Neural cell (in vitro differentiated cells): ENCODE measurements around the gene GMEB2. TPM values are rescaled to one million over a fixed set of nuclear protein-coding genes. Genes with fewer than 3 reads are reported as not detected.
"Not testable (repeated sequence)": the region's sequence is repeated elsewhere in the genome, so short reads cannot be mapped to it uniquely, and the experiment has no call there.

Experiments used
- H2AFZ ChIP-seq: fragments of 200-600, 300-800 bp; sonication (generic), shearing (Covaris generic); 2 replicates; pipeline ENCODE4 v1.6.0; 2014; ENCODE audit warnings: low read depth, mild to moderate bottlenecking, antibody characterized with exemption, low read length, moderate library complexity
- H3F3A ChIP-seq: fragments of 200-600 bp; shearing (Covaris generic); 2 replicates; pipeline ENCODE4 v1.6.1; 2016; ENCODE audit warnings: mild to moderate bottlenecking, moderate library complexity, mixed read lengths, antibody characterized with exemption, low read length; ENCODE audit not compliant: insufficient read depth, poor library complexity, severe bottlenecking
- H3K27ac ChIP-seq: fragments of 200-600, 300-800 bp; sonication (generic), shearing (Covaris generic); 2 replicates; pipeline ENCODE4 v1.5.1; 2014; ENCODE audit warnings: mild to moderate bottlenecking, low read length, moderate library complexity
- H3K27me3 ChIP-seq: fragments of 300-800, 200-600 bp; sonication (generic), shearing (Covaris generic); 2 replicates; pipeline ENCODE4 v1.6.0; 2014; ENCODE audit warnings: mild to moderate bottlenecking, low read depth, low read length, moderate library complexity; ENCODE audit not compliant: insufficient read depth
- H3K36me3 ChIP-seq: fragments of 300-800, 200-600 bp; sonication (generic), shearing (Covaris generic); 2 replicates; pipeline ENCODE4 v1.5.1; 2014; ENCODE audit warnings: mild to moderate bottlenecking, antibody characterized with exemption, low read length, moderate library complexity; ENCODE audit not compliant: insufficient read depth
- H3K4me2 ChIP-seq: fragments of 300-800, 200-600 bp; sonication (generic), shearing (Covaris generic); 2 replicates; pipeline ENCODE4 v1.6.0; 2014; ENCODE audit warnings: mild to moderate bottlenecking, low read length
- H3K4me3 ChIP-seq: fragments of 300-800, 200-600 bp; sonication (generic), shearing (Covaris generic); 2 replicates; pipeline ENCODE4 v1.5.1; 2014; ENCODE audit warnings: mild to moderate bottlenecking, low read length, moderate library complexity
- H3K79me2 ChIP-seq: fragments of 200-600 bp; shearing (Covaris generic); replicated peaks from 2 replicates; pipeline ENCODE4 v1.6.0; 2014; ENCODE audit warnings: mild to moderate bottlenecking, low read length, moderate library complexity; ENCODE audit not compliant: insufficient read depth
- H3K9ac ChIP-seq: fragments of 300-800, 200-600 bp; sonication (generic), shearing (Covaris generic); 2 replicates; pipeline ENCODE4 v1.6.1; 2016; ENCODE audit warnings: mild to moderate bottlenecking, low read length, mixed read lengths
- H3K9me2 ChIP-seq: fragments of 200-600 bp; shearing (Covaris generic); 2 replicates; pipeline ENCODE4 v1.6.1; 2016; ENCODE audit warnings: mild to moderate bottlenecking, low read length, mixed read lengths; ENCODE audit not compliant: insufficient read depth
- H3K9me3 ChIP-seq: fragments of 200-600, 300-800 bp; sonication (generic), shearing (Covaris generic); 2 replicates; pipeline ENCODE4 v1.6.1; 2016; ENCODE audit warnings: mild to moderate bottlenecking, mixed run types, low read length, moderate library complexity, mixed read lengths
- H4K20me1 ChIP-seq: fragments of 200-600 bp; shearing (Covaris generic); 2 replicates; pipeline ENCODE4 v1.6.1; 2016; ENCODE audit warnings: mild to moderate bottlenecking, mixed run types; ENCODE audit not compliant: insufficient read depth
- EP300 ChIP-seq: fragments of 450-650 bp; conservative IDR thresholded peaks from 2 replicates; pipeline ENCODE4 v1.6.1; 2014; ENCODE audit warnings: antibody characterized with exemption, mild to moderate bottlenecking, moderate library complexity; ENCODE audit not compliant: poor library complexity, severe bottlenecking
- EZH2 ChIP-seq: fragments of 200-600, 300-800 bp; shearing (Covaris generic), sonication (generic); IDR thresholded peaks from 2 replicates; pipeline ENCODE4 v1.6.1; 2014; ENCODE audit warnings: antibody characterized with exemption, low read length, borderline replicate concordance, mild to moderate bottlenecking; ENCODE audit not compliant: insufficient read depth, poor library complexity, severe bottlenecking
- MXI1 ChIP-seq: fragments of 450-650 bp; conservative IDR thresholded peaks from 2 replicates; pipeline ENCODE4 v1.6.1; 2014; ENCODE audit warnings: antibody characterized with exemption, mild to moderate bottlenecking; ENCODE audit not compliant: poor library complexity, severe bottlenecking
- POLR2AphosphoS5 ChIP-seq: IDR thresholded peaks from 2 replicates; pipeline ENCODE4 v1.6.1; 2012
- RAD21 ChIP-seq: fragments of 450-650 bp; conservative IDR thresholded peaks from 2 replicates; pipeline ENCODE4 v1.6.1; 2014; ENCODE audit warnings: antibody characterized with exemption, mild to moderate bottlenecking, moderate library complexity
- SMC3 ChIP-seq: fragments of 450-650 bp; conservative IDR thresholded peaks from 2 replicates; pipeline ENCODE4 v1.6.1; 2014; ENCODE audit warnings: antibody characterized with exemption, mild to moderate bottlenecking, moderate library complexity; ENCODE audit not compliant: poor library complexity
- TAF1 ChIP-seq: IDR thresholded peaks from 2 replicates; pipeline ENCODE4 v1.6.1; 2012; ENCODE audit warnings: low read depth
- polyA plus RNA-seq: library from polyadenylated mRNA; depleted of rRNA; stranded (reverse); fragments of >200 nt; gene quantifications from 2 replicates; pipeline ENCODE4 v1.2.3, GENCODE V29; 2014
- TF ChIP-seq, protein P1 (sequence below): fragments of 450-650 bp; IDR thresholded peaks from 2 replicates; pipeline ENCODE4 v1.5.1; 2014; ENCODE audit warnings: antibody characterized with exemption, mild to moderate bottlenecking, moderate library complexity; ENCODE audit not compliant: poor library complexity, severe bottlenecking
- TF ChIP-seq, protein P2 (sequence below): IDR thresholded peaks from 2 replicates; pipeline ENCODE4 v1.6.1; 2012; ENCODE audit warnings: borderline replicate concordance

The GMEB2 gene
- polyA plus RNA-seq, 1 donor from 2014 or later, result 13.7 TPM

DNA sequence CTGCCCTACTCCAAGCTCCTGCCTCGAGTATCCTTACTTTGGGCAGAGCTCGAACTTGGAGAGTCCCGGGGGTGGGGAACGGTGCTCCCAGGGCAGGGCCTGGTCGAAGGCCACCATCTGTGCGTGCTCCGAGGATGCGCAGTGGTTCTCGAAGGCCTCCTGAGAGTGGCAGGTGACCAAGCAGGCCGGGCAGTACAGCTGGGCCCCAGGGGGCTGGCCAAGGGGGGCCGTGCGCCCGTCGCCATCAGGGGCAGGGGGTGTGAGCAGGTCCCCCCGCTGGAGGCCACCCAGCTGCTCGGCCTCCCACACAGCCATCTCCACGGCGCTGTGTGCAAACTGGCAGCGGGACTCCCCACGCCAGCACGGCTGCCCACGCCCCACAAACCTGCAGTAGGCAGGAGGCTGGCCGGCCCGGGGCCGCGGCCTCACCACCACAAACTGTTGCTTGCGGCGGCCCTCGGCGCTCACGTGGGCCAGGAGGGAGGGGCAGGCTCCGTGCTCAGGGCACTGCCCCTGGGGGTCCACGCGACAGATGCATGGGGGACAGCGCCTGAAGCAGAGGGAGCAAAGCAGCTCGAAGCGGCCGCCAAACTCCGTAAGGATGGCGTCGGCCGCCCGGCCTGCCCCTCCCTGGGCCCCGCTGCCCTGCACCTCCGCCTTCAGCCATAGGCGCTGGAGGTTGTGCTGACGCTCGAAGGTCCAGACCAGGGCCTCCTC lies 54.7 kb downstream of the GMEB2 start:
- H3K4me3 ChIP-seq, result no peak overlapping the region
- H2AFZ ChIP-seq, result no peak overlapping the region
- no peak overlapping the region for H3K4me2 ChIP-seq
- no peaks in the 10 kb centered on the region for H3K36me3 ChIP-seq
- H3K79me2 ChIP-seq, result no peaks in the 10 kb centered on the region
- H4K20me1 ChIP-seq, result no peaks in the 10 kb centered on the region
- no peak overlapping the region for H3K27ac ChIP-seq
- no peaks in the 10 kb centered on the region for H3K9me2 ChIP-seq
- no peaks in the 10 kb centered on the region for H3K27me3 ChIP-seq
- H3K9me3 ChIP-seq, result no peaks in the 10 kb centered on the region
- TF ChIP-seq TAF1 (no peak), SMC3 (no peak), EZH2 (no peak), RAD21 (no peak), POLR2AphosphoS5 (no peak), EP300 (no peak), MXI1 (no peak)
- TF ChIP-seq, protein P1, sequence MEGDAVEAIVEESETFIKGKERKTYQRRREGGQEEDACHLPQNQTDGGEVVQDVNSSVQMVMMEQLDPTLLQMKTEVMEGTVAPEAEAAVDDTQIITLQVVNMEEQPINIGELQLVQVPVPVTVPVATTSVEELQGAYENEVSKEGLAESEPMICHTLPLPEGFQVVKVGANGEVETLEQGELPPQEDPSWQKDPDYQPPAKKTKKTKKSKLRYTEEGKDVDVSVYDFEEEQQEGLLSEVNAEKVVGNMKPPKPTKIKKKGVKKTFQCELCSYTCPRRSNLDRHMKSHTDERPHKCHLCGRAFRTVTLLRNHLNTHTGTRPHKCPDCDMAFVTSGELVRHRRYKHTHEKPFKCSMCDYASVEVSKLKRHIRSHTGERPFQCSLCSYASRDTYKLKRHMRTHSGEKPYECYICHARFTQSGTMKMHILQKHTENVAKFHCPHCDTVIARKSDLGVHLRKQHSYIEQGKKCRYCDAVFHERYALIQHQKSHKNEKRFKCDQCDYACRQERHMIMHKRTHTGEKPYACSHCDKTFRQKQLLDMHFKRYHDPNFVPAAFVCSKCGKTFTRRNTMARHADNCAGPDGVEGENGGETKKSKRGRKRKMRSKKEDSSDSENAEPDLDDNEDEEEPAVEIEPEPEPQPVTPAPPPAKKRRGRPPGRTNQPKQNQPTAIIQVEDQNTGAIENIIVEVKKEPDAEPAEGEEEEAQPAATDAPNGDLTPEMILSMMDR, result no peak
- TF ChIP-seq, protein P2, sequence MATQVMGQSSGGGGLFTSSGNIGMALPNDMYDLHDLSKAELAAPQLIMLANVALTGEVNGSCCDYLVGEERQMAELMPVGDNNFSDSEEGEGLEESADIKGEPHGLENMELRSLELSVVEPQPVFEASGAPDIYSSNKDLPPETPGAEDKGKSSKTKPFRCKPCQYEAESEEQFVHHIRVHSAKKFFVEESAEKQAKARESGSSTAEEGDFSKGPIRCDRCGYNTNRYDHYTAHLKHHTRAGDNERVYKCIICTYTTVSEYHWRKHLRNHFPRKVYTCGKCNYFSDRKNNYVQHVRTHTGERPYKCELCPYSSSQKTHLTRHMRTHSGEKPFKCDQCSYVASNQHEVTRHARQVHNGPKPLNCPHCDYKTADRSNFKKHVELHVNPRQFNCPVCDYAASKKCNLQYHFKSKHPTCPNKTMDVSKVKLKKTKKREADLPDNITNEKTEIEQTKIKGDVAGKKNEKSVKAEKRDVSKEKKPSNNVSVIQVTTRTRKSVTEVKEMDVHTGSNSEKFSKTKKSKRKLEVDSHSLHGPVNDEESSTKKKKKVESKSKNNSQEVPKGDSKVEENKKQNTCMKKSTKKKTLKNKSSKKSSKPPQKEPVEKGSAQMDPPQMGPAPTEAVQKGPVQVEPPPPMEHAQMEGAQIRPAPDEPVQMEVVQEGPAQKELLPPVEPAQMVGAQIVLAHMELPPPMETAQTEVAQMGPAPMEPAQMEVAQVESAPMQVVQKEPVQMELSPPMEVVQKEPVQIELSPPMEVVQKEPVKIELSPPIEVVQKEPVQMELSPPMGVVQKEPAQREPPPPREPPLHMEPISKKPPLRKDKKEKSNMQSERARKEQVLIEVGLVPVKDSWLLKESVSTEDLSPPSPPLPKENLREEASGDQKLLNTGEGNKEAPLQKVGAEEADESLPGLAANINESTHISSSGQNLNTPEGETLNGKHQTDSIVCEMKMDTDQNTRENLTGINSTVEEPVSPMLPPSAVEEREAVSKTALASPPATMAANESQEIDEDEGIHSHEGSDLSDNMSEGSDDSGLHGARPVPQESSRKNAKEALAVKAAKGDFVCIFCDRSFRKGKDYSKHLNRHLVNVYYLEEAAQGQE, result no peak
- H3F3A ChIP-seq, result no peaks in the 10 kb centered on the region
- no peak overlapping the region for H3K9ac ChIP-seq

DNA sequence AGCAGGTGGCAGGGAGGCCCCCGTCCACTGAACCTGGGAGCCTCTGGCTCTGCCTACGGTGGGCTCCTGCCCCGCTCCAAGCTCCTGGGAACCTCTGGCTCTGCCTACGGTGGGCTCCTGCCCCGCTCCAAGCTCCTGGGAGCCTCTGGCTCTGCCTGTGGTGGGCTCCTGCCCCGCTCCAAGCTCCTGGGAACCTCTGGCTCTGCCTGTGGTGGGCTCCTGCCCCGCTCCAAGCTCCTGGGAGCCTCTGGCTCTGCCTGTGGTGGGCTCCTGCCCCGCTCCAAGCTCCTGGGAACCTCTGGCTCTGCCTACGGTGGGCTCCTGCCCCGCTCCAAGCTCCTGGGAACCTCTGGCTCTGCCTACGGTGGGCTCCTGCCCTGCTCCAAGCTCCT lies 55.8 kb downstream of the GMEB2 start:
- H3K9ac ChIP-seq, H3K27me3 ChIP-seq, H3F3A ChIP-seq, H4K20me1 ChIP-seq, H3K36me3 ChIP-seq, H3K79me2 ChIP-seq, H3K4me2 ChIP-seq, H3K4me3 ChIP-seq, H2AFZ ChIP-seq, H3K9me3 ChIP-seq, H3K9me2 ChIP-seq, H3K27ac ChIP-seq: not testable (repeated sequence)
